DOHH2 (cell line): ENCODE results near the gene TMED10.
A peak's percentile ranks its signal among the peaks of the same experiment; 100 is the strongest.

Source experiments
- H3F3A ChIP-seq: fragments of 200-600 bp; sonication (generic), shearing (Covaris generic); 2 replicates; pipeline ENCODE4 v1.6.0; 2016; ENCODE audit warnings: antibody characterized with exemption, mild to moderate bottlenecking; ENCODE audit not compliant: control insufficient read depth, insufficient read depth
- H3K27ac ChIP-seq: fragments of 200-600 bp; sonication (generic); 2 replicates; pipeline ENCODE4 v1.5.1; 2014; ENCODE audit warnings: low read depth, mild to moderate bottlenecking, low read length, moderate library complexity
- H3K27me3 ChIP-seq: fragments of 200-600 bp; sonication (generic); 2 replicates; pipeline ENCODE4 v1.6.1; 2014; ENCODE audit warnings: mild to moderate bottlenecking, low read length, mixed read lengths; ENCODE audit not compliant: control insufficient read depth
- H3K36me3 ChIP-seq: fragments of 200-600 bp; sonication (generic); 2 replicates; pipeline ENCODE4 v1.6.1; 2014; ENCODE audit warnings: mild to moderate bottlenecking, low read length, moderate library complexity, mixed read lengths; ENCODE audit not compliant: control insufficient read depth
- H3K4me1 ChIP-seq: fragments of 200-600 bp; sonication (generic); 2 replicates; pipeline ENCODE4 v1.6.1; 2014; ENCODE audit warnings: mild to moderate bottlenecking, low read length, mixed read lengths; ENCODE audit not compliant: control insufficient read depth
- H3K4me2 ChIP-seq: fragments of 200-600 bp; sonication (generic); 2 replicates; pipeline ENCODE4 v1.6.0; 2014; ENCODE audit warnings: mild to moderate bottlenecking, low read length, moderate library complexity
- H3K4me3 ChIP-seq: fragments of 200-600 bp; sonication (generic); 2 replicates; pipeline ENCODE4 v1.5.1; 2014; ENCODE audit warnings: mild to moderate bottlenecking, low read length, mixed read lengths
- H3K79me2 ChIP-seq: fragments of 200-600 bp; sonication (generic); 2 replicates; pipeline ENCODE4 v1.6.1; 2014; ENCODE audit warnings: mild to moderate bottlenecking, low read length, mixed read lengths; ENCODE audit not compliant: control insufficient read depth
- H3K9me2 ChIP-seq: fragments of 200-600 bp; sonication (generic); replicated peaks from 2 replicates; pipeline ENCODE4 v1.6.1; 2014; ENCODE audit warnings: mild to moderate bottlenecking, low read length, mixed read lengths; ENCODE audit not compliant: control insufficient read depth
- H3K9me3 ChIP-seq: fragments of 200-600 bp; sonication (generic); 2 replicates; pipeline ENCODE4 v1.6.1; 2014; ENCODE audit warnings: antibody characterized with exemption, low read length, mixed read lengths; ENCODE audit not compliant: control insufficient read depth, insufficient read depth
- H4K20me1 ChIP-seq: fragments of 200-600 bp; sonication (generic); 2 replicates; pipeline ENCODE4 v1.6.0; 2014; ENCODE audit warnings: low read depth, mild to moderate bottlenecking, antibody characterized with exemption, low read length, moderate library complexity; ENCODE audit not compliant: control insufficient read depth, insufficient read depth
- EZH2phosphoT487 ChIP-seq: fragments of 200-600 bp; sonication (generic); IDR thresholded peaks from 2 replicates; pipeline ENCODE4 v1.6.1; 2017; ENCODE audit warnings: borderline replicate concordance, mild to moderate bottlenecking, antibody characterized with exemption, low read length, moderate library complexity, mixed read lengths
- TF ChIP-seq, protein P1 (sequence below): fragments of 200-600 bp; sonication (generic); IDR thresholded peaks from one replicate; pipeline ENCODE4 v1.5.1; 2014; ENCODE audit warnings: antibody characterized with exemption, mild to moderate bottlenecking, low read depth, low read length; ENCODE audit not compliant: poor library complexity, severe bottlenecking

The TMED10 gene

DNA sequence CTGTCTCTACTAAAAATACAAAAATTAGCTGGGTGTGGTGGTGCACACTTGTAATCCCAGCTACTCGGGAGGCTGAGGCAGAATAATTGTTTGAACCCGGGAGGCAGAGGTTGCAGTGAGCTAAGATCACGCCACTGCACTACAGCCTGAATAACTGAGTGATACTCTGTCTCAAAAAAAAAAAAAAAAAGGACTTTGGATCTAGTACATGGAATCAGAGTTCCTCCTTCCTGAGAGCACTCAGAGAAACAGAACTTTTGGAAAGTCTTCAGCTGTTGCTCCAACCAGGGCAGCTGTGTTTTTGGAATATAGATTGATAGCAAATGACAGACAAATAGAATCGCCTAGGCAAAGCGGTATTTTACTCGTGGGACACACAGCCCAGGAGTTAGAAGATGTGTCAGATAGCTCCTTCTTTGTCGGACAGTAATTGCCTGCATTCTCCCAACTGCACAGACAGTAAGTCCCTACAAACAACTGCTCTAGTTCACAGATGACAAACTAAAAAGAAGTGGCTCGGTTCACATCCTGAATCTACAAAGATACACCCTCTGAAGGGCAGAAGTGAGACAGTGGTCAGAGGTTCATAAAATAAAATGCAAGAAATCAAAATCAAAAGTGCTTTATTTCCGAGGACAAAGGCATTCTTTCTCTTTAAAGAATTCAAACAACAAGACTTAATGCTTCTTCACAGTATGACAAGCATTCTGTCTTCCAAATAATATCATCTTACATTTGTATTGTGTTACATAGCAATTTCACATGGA is 32.5 kb downstream of the TMED10 start:
- no peak overlapping the region for H3K4me2 ChIP-seq

DNA sequence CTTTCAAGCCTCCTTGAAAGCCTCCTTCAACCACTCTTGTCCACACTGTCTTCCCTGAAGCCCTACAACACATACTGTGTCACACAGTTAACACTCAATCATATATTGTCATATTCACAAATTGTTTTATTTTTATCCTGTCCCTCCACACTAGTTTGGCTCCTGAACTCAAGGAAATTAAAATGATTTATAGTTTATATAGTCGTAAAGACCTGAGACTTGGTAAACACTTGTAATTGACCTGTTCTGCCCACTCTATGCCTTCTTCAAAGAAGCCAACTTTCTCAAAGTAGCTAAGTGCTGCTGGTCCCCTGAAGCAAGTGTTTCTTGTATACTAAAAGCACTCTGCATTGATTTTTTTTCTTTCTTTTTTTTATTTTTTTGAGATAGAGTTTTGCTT is 33.9 kb downstream of the TMED10 start:
- peaks cover 8% of the 10 kb centered on the region for H4K20me1 ChIP-seq
- H3K4me2 ChIP-seq: no peak overlapping the region
- H3K27ac ChIP-seq: no peak overlapping the region
- H3K27me3 ChIP-seq: no peaks in the 10 kb centered on the region
- TF ChIP-seq EZH2phosphoT487: no peak
- TF ChIP-seq, protein P1, sequence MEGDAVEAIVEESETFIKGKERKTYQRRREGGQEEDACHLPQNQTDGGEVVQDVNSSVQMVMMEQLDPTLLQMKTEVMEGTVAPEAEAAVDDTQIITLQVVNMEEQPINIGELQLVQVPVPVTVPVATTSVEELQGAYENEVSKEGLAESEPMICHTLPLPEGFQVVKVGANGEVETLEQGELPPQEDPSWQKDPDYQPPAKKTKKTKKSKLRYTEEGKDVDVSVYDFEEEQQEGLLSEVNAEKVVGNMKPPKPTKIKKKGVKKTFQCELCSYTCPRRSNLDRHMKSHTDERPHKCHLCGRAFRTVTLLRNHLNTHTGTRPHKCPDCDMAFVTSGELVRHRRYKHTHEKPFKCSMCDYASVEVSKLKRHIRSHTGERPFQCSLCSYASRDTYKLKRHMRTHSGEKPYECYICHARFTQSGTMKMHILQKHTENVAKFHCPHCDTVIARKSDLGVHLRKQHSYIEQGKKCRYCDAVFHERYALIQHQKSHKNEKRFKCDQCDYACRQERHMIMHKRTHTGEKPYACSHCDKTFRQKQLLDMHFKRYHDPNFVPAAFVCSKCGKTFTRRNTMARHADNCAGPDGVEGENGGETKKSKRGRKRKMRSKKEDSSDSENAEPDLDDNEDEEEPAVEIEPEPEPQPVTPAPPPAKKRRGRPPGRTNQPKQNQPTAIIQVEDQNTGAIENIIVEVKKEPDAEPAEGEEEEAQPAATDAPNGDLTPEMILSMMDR: no peak
- peaks cover 3% of the 10 kb centered on the region; the same call in 1 of the 2 replicates for H3F3A ChIP-seq
- H3K79me2 ChIP-seq: peaks cover 34% of the 10 kb centered on the region
- no peaks in the 10 kb centered on the region for H3K9me2 ChIP-seq
- H3K36me3 ChIP-seq: peaks cover 36% of the 10 kb centered on the region
- H3K9me3 ChIP-seq: no peaks in the 10 kb centered on the region
- H3K4me3 ChIP-seq: no peak overlapping the region
- H3K4me1 ChIP-seq: peaks cover 37% of the 10 kb centered on the region

More for the DNA sequence above, 32.5 kb downstream of the TMED10 start:
- TF ChIP-seq EZH2phosphoT487: no peak
- TF ChIP-seq, protein P1: no peak
- H3K9me2 ChIP-seq: no peaks in the 10 kb centered on the region
- peaks cover 8% of the 10 kb centered on the region for H4K20me1 ChIP-seq
- peaks cover 3% of the 10 kb centered on the region; the same call in 1 of the 2 replicates for H3F3A ChIP-seq
- H3K4me3 ChIP-seq: no peak overlapping the region
- H3K79me2 ChIP-seq: peaks cover 26% of the 10 kb centered on the region
- H3K27ac ChIP-seq: no peak overlapping the region
- no peaks in the 10 kb centered on the region for H3K9me3 ChIP-seq
- no peaks in the 10 kb centered on the region for H3K27me3 ChIP-seq
- H3K36me3 ChIP-seq: peaks cover 41% of the 10 kb centered on the region
- peaks cover 24% of the 10 kb centered on the region for H3K4me1 ChIP-seq

DNA sequence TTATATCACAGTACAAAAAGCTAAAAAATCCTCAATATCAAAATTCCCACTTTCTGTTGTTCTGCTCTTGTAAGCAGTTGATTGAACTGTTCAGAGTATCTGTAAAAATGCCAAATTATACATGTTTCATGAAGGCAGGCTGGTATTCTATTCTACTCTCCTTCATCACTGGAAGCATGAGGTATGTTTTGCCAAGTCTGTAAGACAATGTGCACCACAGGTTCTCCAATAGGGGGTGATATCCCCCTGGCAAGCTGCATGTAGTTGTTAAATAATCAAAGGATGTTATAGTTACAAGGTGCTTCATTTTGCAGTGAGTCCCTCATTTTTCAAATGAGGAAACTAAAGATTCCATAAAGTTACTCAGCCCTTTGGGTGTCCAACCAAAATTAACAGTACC is 34.4 kb downstream of the TMED10 start:
- Histone ChIP-seq H4K20me1 (peaks cover 8% of the 10 kb centered on the region), H3K36me3 (peaks cover 31% of the 10 kb centered on the region), H3K9me3 (no peaks in the 10 kb centered on the region), H3K27me3 (no peaks in the 10 kb centered on the region), H3F3A (peaks cover 3% of the 10 kb centered on the region; the same call in 1 of the 2 replicates), H3K9me2 (no peaks in the 10 kb centered on the region), H3K4me1 (peaks cover 37% of the 10 kb centered on the region), H3K27ac (no peak overlapping the region), H3K4me2 (no peak overlapping the region), H3K79me2 (peaks cover 34% of the 10 kb centered on the region), H3K4me3 (no peak overlapping the region)
- TF ChIP-seq, protein P1: peak; percentile 55
- no peak for TF ChIP-seq EZH2phosphoT487
